GM18868 (cell line): ENCODE data around the gene TMC1.
"Not testable (repeated sequence)": the region's sequence is repeated elsewhere in the genome, so short reads cannot be mapped to it uniquely, and the experiment has no call there.

Experiments
- ATAC-seq: cut with Tn5 transposase; IDR thresholded peaks from one replicate; pipeline ENCODE4 v1.9.1; 2021; ENCODE audit warnings: mild to moderate bottlenecking, moderate library complexity; ENCODE audit not compliant: unreplicated experiment

Gene TMC1

GRCh38 chr9:72856972-72857623 is 335.7 kb downstream of the TMC1 start:
- ATAC-seq = peak; percentile 67

- no peak for ATAC-seq
These were observed 336.2 kb downstream of the TMC1 start for GRCh38 chr9:72857624-72857996.

GRCh38 chr9:72858089-72858912 is 336.9 kb downstream of the TMC1 start:
- ATAC-seq = no peak

- not testable (repeated sequence) for ATAC-seq
These were observed 341.4 kb downstream of the TMC1 start for GRCh38 chr9:72862788-72863187.

- ATAC-seq = no peak
These were observed 342.2 kb downstream of the TMC1 start for GRCh38 chr9:72863456-72864094.

- no peak for ATAC-seq
These were observed 342.9 kb downstream of the TMC1 start for GRCh38 chr9:72864327-72864726.

GRCh38 chr9:72871685-72872084 is 350.3 kb downstream of the TMC1 start:
- no peak for ATAC-seq

- ATAC-seq = no peak
These were observed 351.3 kb downstream of the TMC1 start for GRCh38 chr9:72872718-72873117.

GRCh38 chr9:72873456-72873855 is 352.0 kb downstream of the TMC1 start:
- ATAC-seq = no peak

GRCh38 chr9:72874344-72874743 is 352.9 kb downstream of the TMC1 start:
- no peak for ATAC-seq

GRCh38 chr9:72875221-72875620 is 353.8 kb downstream of the TMC1 start:
- no peak for ATAC-seq

GRCh38 chr9:72880821-72881220 is 359.4 kb downstream of the TMC1 start:
- no peak for ATAC-seq

- no peak for ATAC-seq
These were observed 360.8 kb downstream of the TMC1 start for GRCh38 chr9:72882117-72882775.

GRCh38 chr9:72883875-72884274 is 362.5 kb downstream of the TMC1 start:
- ATAC-seq = no peak

- ATAC-seq = no peak
These were observed 363.1 kb downstream of the TMC1 start for GRCh38 chr9:72884508-72884907.
